ENCODE measurements around the gene LCN6.
A peak's percentile ranks its signal among the peaks of the same experiment; 100 is the strongest.
"Not testable (repeated sequence)": the region's sequence is repeated elsewhere in the genome, so short reads cannot be mapped to it uniquely, and the experiment has no call there.

The LCN6 gene

DNA sequence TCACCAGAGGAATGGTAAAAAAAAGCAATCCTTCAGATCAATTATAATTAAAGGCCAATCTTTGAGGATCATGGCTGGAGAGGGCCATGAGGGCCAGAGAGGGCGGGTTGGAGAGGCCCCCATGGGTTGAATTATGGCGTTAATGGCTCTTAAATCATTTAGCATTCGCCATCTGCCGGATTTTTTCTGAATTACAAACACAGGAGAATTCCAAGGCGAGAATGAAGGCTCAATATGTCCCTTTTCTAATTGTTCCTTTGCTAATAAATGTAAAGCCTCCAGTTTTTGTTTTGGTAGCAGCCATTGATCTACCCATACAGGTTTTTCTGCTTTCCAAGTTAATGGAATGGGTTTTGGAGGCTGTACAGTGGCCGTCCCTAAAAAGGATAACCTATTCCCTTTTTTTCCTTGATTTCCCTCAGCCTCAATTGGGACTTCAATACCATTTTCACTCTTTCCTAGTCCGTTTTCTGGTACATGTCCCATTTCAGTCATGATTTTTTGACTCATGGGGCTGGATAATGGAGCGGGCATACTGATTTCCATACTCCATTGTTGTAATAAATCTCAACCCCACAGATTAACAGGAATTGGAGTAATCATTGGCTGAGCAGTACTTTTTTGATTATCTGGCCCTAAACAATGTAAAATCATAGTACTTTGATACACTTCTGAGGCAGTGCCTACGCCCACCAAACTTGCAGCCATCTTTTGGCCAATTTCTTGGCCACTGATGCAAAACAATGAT is 36.1 kb upstream of the LCN6 start:
- DNase-seq (ENCODE audit: low read depth in 2 of 2), result no peak

DNA sequence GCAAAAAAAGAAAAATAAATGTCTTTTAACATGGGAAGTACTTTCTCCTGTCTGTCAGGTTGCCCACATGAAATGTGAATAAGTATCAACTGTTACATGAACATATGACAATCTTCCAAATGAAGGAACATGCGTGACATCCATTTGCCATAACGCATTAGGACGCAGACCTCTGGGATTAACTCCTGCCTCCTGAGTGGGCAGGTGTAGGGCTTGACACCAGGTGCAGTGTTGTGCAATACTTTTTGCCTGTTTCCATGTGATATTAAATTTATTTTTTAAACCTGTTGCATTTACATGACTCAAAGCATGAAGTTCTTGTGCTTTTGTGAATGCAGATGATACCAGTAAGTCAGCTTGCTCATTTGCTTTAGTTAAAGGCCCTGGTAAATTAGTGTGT is 34.1 kb upstream of the LCN6 start:
- DNase-seq (ENCODE audit: low read depth in 2 of 2), result no peak

DNA sequence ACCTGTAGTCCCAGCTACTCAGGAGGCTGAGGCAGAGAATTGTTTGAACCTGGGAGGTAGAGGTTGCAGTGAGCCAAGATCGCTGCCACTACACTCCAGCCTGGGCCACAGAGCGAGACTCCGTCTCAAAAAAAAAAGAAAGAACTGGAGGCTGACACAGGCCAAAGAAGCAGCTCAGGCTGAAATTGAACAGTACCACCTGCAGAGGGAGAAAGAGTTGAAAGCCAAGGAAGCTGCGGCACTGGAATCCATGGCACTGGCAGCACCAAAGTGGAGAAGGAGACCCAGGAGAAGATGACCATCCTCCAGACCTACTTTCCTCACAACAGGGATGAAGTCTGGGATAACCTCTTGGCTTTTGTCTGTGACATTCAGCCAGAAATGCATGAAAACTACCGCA is 31.5 kb upstream of the LCN6 start:
- DNase-seq (ENCODE audit: low read depth in 2 of 2), result no peak

DNA sequence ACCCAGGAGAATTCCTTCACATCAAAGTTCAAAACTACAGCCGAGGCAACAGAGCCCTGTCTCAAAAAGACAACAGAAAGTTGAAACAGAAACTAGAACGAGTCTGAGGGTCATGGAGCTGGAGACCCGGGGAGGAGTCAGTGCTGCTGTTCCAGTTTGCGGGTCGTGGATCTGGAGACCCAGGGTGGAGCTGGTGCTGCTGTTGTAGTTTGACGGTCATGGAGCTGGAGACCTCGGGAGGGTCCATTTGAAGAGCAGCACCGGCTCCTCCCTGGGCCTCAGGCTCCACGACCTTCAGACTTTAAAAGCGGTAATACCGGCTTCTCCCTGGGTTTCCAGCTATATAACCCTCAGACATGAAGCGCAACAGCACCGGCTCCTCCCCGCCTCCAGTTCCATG is 29.0 kb upstream of the LCN6 start:
- no peak for DNase-seq (ENCODE audit: low read depth in 2 of 2)

DNA sequence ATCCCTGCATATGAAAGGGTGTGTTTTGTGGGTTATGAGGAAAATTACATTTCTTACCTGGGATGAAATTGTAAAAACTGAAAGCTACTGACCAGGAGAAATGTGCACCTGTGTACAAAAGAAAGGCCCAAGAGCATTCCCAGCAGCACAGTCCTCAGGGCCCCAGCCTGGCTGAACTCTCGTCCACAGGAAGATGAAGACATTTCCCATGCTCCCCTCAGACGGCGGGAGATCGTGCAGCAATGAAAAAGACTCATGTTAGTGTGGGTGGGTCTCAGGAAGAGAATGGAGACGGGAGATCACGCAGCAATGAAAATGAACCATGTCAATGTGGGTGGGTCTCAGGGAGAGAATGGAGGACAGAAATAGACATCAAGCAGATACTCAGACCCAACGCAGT is 28.6 kb upstream of the LCN6 start:
- no peak for DNase-seq (ENCODE audit: low read depth in 2 of 2)

DNA sequence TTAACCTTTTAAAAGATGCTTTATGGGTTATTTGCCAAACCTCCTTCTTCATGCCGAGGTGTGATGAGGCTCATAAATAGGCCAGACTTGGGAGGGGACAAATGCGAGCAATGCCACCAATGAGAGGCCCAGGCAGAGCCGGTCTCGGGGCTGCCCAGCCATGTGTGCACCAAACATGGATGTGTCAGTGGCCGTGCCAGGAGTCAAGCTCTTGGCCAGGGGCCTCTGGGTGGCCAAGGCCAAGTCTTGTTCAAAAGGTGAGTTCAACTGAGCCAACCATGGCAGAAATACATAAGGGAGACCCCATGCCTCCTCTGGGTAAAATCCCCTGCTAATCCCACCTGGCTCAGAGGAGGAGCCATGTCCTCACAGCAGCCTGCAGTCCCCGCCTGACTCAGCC is 26.9 kb upstream of the LCN6 start:
- DNase-seq (ENCODE audit: low read depth in 2 of 2), result no peak

DNA sequence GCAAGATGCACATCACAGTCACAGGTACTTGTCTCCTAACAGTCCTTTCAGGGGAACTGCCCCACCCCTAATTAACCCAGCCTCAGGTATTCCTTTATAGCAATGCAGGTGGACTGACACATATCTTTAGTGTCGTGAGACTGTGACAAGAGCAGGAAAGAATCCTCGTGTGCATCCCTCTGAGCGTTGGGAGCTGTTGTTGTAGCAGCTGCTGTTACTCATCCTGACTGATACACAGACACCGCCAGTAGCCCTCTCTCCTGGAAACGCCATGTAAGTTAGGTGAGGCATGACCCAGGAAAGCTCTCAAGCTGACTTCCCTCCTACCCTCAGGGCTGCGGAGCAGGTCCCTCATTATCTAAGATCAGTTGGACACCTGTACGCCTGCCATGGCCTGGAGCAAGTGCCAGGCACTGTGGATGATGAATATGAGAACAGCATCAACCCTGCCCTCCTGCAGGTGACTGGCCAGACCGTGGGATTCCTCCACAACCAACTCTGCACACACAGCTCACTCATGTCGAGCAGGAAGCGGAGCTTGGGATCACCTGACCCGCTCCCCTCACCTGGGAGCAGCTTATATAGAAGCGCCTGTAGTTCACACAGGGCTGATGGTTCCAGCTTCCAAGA is 26.2 kb upstream of the LCN6 start:
- DNase-seq (ENCODE audit: low read depth in 2 of 2), result no peak

DNA sequence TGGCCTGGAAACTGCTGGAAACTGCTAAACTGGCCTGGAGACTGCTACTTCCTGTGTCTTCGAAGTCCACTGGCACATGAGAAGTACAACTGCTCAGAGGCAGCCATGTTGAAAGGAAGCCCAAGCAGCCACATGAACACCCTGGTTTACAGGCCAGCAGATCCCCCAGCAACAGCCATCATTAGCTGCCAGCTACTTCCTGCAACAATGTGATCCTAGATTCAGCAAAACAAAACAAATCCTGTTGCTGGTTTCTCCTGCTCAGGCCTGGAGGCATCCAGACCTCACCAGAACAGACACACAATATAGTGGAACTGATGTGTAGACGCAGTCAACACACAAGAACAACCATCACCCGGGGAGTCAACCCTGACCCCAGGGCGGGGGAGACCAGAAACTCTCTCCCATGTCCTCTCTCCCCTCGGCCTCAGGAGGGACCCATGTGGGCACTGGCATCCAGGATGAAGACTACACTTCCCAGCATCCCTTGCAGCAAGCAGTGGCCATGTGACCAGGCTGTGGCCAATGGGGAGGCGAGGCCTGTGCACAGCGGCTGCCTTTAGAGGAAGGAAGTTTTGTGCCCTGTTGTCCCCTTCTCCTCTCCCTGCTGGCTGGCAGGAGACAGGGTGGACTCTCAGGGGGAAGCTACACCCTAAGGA is 25.2 kb upstream of the LCN6 start:
- DNase-seq (ENCODE audit: low read depth in 2 of 2), result no peak

DNA sequence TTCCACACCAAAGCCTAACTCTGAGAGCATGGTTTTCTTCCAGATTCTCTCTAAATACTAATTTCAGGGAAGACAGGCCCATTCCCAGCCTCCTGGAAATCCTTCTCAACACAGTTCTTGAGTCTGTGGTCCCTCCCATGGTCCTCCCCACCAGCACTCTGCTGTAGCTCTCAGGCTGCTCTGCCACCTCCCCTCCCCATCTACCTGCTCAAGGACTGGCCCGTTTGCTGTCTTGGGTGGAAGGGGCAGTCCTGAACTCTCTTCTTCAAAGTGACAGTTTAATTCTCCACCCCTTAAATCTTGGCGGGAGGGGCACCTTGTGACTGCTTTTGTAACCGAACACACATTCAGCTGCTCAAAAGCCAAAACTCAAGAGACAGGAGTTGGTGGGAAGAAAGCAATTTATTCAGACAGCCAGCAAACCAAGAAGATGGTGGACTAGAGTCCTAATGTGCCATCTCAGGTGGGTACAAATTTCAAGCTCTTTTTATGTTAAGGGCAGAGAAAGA is 23.6 kb upstream of the LCN6 start:
- no peak for DNase-seq (ENCODE audit: low read depth in 2 of 2)

DNA sequence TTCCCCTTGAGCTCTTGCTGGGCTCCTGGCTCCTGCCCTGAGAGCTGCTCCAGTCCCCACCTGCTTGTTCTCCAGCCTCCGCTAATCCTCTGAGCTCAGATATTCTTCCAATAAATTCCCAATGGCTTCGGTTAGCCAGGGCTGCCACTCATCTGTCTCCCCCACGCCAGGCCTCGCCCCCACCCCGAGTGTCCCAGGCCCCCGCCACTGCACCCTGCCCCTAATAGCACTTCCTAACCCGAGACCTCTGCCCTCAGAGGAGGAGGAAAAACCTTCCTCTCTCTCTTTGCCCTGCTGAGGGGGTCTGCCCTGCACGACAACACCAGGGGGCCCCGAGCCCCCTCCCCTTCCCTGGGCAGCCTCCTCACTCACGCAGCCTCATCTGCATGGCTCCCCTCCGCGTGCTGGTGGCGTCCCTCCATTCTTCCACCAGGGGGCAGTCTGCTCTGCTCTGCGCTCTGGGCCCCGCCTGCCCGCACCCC is 21.4 kb upstream of the LCN6 start:
- DNase-seq (ENCODE audit: low read depth in 2 of 2), result no peak

DNA sequence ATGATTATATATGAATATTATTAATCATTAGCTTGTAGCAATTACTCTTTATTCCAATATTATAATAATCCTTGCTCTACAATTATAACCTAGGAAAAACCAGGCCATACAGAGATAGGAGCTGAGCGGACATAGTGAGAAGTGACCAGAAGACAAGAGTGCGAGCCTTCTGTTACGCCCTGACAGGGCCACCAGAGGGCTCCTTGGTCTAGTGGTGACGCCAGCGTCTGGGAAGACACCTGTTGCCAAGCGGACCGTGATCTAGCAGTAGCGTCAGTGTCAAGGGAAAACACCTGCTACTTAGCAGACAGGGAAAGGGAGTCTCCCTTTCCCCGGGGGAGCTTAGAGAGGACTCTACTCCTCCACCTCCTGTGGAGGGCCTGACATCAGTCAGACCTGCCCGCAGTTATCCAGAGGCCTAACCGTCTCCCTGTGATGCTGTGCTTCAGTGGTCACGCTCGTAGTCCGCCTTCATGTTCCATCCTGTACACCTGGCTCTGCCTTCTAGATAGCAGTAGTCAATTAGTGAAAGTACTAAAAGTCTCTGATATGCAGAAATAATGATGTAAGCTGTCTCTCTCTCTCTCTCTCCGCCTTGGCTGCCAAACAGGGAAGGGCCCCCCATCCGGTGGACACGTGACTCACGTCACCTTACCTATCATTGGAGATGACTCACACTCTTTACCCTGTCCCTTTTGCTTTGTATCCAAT is 18.2 kb upstream of the LCN6 start:
- DNase-seq (ENCODE audit: low read depth in 2 of 2), result peak in 1 of 2 donors; percentile 23

DNA sequence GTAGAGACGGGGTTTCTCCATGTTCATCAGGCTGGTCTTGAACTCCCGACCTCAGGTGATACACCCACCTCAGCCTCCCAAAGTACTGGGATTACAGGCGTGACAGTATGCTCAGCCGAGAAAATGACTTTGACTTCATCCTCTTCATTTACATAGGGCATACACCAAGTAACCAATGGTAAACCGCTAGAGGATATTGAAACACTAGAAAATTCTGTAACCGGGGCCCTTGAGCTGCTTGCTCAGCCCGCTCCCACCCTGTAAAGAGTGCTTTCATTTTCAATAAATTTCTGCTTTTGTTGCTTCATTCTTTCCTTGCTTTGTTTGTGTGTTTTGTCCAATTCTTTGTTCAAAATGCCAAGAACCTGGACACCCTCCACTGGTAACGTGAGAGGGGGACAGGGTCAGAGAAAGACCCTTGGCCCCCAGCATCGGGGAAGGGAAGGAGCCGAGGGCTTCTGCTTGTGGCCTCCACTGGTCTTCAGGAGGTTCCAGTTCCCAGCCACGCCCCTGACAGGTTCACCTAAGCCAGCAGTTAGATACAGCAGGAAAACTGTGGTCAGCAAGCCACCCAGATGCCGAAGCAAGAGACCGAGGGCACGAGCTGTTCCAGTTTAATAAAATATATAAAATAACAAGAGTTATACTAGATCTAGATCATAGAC is 17.6 kb upstream of the LCN6 start:
- not testable (repeated sequence) for DNase-seq (ENCODE audit: low read depth in 2 of 2)

DNA sequence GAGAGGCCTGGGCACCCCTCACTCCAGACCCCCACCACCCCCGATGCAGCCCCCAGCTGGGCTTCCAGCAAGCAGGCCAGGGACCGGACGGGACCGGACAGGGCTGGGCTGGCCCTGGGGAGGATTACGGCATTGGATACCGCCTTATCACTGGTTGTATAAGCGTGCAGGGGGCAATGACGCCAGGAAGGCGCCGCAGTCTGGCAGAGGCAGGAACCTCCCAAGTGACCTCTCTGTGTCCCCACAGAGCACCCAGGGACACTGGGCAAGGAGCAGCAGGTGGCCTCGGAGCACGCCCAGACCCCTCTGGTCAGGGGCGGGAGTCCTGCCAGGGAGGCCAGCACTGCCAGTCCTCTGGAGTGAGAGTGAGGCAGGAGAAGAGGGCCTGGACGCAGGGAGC is 16.7 kb upstream of the LCN6 start:
- no peak for DNase-seq (ENCODE audit: low read depth in 2 of 2)

DNA sequence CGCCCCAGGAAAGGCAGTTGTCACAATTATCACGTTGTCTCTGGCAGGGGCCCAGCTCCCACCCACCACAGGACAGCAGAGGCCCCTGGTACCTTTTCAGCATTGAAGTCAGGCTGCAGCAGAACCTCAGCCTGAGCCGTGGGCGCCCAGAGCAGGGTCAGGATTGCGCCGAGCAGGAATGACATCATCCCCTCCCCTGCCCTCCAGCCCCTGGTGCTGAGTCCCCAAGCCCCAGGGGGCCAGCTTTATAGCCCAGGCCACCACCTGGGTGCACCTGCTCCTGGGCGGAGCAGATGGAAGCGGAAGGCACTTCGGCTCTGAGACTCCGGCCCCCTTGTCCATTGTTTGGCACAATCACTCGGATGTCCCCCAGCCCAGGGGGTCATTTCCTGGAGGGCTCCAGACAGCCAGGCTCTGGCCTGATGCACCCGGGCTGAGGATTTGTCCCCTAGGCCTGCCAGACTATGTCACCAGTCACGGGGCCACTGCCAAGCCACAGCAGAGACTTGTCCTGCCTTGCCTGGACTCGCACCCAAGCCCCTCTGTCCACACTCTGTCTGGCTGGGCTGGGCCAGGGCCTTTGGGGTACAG is 16.1 kb upstream of the LCN6 start, which contains the start of gene LCN15:
LCN15 (minus strand) TSS at position 218 of the 591 bp plus-strand sequence; CDS start at position 188, 30 bp downstream.
- DNase-seq (ENCODE audit: low read depth in 2 of 2), result no peak

DNA sequence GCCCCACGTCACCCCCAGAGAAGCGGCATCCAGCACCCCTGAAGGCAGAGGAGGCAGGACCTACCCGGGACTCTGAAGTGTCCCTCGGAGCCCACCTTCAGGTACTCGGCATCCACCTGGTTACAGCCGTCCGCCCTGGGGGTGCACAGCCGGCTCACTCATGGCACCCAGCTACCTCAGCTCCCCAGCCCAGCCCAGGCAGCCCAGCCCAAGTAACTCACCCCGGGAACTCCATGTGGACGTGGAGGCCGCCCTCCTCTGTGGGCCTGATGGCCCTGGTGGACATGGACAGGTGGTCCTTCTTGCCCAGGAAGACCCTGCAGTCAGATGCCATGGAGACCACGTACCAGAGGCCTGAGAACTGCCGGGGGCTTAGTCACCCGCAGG is 15.3 kb upstream of the LCN6 start:
- no peak for DNase-seq (ENCODE audit: low read depth in 2 of 2)

DNA sequence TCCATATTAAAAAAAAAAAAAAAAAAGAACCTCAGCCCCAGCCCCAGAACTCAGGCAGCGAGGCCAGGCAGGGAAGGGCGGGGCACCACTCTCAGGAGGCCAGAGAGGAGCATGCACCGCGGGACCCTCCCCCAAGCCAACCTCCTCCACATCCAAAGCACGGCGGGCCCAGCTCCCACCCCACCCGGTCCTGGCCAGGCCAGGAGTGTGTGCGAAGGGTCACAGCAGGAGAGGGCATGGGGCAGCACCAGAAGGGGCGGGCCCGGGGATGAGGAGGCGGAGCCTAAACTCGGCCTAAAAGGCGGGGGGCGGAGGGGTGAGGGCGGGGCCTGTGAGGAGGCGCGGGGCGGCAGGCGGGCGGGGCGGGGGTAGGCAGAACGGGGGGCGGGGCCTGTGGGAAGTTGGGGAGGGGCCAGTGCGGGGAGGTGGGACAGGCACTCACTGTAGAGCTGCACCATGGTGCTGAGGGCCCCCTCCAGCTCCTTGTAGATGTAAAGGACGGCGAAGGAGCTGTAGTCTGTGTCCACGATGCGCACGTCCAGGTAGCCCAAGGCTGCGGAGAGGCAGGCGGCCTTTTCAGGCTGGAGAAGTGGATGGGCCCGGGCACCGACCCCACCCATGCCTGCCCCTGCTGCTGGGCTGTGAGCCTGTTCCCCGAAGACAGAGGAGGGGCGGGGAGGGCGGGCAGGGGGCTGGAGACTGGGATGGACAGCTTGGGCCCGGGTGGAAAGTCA is 14.8 kb upstream of the LCN6 start:
- DNase-seq (ENCODE audit: low read depth in 2 of 2), result peak in 1 of 2 donors; percentile 34

DNA sequence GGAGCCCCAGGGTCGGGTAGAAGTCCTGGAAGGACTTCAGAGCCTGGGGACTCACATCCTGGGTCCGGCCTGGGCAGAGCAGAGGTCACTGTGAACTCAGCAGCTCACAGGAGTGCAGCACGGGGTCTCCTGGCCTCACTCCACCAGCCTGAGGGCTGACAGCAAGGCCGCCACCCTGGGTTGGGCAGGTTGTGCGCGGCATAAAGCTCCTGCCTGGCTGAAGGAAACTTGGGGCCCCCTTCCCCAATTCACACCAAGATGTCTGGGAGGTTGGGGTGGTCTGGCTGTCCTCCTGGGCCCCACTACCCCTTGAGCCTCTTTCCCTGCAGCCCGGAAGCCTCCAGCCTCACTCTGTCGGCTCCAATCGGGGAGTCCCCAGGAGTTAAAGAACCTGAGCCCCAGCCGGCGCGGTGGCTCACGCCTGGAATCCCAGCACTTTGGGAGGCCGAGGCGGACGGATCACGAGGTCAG is 13.9 kb upstream of the LCN6 start:
- no peak for DNase-seq (ENCODE audit: low read depth in 2 of 2)

DNA sequence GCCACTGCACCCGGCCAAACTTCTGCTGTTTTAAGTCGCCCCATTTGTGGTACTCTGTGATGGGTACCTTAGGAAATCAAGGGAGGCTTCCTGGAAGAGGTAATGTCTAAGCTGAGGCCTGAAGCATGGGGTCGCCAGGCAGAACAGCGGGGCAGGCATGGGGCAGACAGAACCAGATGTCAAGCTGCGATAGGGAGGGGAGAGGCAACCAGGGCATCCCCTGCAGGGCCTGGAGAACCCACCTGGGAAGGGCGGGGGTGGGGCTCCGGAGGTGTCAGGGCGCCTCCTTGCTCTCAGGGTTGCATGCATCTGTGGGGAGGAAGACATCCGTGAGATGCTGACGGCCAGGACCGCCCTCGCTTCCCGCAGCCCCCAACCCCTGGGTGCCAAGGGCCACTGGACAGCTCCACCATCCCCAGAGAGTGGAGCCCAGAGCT is 13.2 kb upstream of the LCN6 start:
- no peak for DNase-seq (ENCODE audit: low read depth in 2 of 2)

DNA sequence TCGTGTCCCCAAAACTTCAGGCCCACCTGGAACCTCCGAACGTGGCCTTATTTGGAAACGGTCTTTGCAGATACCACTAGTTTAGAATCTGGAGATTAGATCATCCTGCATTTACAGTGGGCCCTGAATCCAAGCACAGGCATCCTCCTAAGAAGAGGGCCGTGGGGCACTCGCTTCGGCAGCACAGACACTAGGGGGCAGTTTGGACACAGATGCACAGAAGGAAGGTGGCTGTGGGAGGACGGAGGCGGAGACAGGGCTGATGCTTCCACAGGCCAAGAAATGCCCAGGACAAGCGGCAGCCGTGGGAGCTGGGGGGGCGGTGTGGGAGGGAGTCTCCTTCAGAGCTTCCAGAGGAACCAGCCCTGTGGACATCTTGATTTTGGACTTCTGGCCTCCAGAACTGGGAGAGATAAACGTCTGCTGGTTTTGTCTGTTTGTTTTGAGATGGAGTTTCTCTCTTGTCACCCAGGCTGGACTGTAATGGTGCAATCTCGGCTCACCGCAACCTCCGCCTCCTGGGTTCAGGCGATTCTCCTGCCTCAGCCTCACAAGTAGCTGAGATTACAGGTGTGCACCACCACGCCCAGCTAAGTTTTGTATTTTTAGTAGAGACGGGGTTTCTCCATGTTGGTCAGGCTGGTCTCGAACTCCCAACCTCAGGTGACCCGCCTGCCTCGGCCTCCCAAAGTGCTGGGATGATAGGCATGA is 12.7 kb upstream of the LCN6 start:
- DNase-seq (ENCODE audit: low read depth in 2 of 2), result not testable (repeated sequence)

DNA sequence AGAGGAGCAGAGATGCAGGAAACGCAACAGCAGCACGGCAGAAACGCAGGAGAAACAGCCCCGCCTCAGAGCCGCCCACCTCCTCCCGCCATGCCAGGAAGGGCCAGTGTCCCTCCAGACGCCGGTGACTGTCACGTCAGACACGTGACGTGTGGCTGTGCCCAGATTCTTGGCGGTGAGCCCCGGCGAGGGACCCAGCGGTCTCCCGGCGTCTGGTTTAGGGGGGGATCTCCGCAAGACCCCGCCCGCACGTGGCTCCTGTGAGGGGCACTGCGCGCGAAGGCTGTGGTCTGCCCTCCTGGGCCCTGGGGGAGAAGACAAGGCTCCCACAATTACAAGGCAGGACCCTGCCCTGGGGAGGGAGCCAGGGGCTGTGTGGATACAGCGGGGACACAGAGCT is 12.1 kb upstream of the LCN6 start:
- no peak for DNase-seq (ENCODE audit: low read depth in 2 of 2)

Measured in stimulated activated CD4-positive, alpha-beta T cell treated with anti-CD3 and anti-CD28 coated beads, Interleukin-1b, Interleukin-23, amount 100 ng/mL, for 1 hour (primary cell).